Purkinje cell (primary cell): ENCODE data around the gene CR2. TPM values are rescaled to one million over a fixed set of nuclear protein-coding genes. Genes with fewer than 3 reads are reported as not detected.

ENCODE experiments used
- polyA plus RNA-seq: library from polyadenylated mRNA; unstranded; fragments of >200 nt; fragmentation: Nextera tagmentation; gene quantifications from 2 replicates; pipeline ENCODE4 v1.2.1, GENCODE V29; 2014

The CR2 gene
- polyA plus RNA-seq = not detected in 2 replicates

DNA sequence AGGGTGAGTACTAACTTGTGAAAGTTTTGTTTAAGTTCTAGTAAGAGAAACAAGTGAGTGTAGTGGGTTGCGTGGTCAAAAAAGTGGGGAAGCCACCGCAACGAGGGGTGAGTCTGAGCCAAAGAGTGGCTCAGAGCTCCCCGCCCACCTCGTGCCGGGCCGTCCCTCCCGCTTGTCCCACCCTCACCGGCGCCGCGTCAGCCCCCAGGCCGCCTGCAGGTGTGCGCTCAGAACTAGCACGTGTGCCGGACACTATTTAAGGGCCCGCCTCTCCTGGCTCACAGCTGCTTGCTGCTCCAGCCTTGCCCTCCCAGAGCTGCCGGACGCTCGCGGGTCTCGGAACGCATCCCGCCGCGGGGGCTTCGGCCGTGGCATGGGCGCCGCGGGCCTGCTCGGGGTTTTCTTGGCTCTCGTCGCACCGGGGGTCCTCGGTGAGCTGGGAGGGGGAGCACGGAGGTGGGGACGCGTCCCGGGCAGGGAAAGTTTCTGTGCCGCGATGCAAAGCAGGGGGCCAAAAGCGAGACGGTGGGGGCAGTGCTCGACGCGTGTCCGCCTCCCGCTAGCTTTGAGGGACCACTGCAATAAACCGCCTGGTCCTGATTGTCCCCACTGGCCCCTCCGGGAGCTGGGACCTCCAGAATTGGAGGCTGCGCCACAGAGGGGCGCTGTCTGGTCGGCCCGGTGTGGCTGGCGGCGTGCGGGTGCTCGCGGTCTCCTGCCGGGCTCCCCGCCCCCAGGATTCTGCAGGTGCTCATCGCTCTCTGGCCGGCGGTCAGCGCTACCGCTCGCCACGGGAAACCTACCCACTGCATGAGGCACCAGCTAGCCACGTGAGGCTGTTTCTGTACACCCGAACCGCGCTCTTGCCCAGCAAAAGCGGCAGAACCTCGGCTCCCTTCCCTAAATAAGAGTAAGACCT, at the start of gene CR2:
Gene CR2 (plus strand): TSS at position 283 of the 919 bp plus-strand sequence. CDS start 91 bp downstream, at position 374.

DNA sequence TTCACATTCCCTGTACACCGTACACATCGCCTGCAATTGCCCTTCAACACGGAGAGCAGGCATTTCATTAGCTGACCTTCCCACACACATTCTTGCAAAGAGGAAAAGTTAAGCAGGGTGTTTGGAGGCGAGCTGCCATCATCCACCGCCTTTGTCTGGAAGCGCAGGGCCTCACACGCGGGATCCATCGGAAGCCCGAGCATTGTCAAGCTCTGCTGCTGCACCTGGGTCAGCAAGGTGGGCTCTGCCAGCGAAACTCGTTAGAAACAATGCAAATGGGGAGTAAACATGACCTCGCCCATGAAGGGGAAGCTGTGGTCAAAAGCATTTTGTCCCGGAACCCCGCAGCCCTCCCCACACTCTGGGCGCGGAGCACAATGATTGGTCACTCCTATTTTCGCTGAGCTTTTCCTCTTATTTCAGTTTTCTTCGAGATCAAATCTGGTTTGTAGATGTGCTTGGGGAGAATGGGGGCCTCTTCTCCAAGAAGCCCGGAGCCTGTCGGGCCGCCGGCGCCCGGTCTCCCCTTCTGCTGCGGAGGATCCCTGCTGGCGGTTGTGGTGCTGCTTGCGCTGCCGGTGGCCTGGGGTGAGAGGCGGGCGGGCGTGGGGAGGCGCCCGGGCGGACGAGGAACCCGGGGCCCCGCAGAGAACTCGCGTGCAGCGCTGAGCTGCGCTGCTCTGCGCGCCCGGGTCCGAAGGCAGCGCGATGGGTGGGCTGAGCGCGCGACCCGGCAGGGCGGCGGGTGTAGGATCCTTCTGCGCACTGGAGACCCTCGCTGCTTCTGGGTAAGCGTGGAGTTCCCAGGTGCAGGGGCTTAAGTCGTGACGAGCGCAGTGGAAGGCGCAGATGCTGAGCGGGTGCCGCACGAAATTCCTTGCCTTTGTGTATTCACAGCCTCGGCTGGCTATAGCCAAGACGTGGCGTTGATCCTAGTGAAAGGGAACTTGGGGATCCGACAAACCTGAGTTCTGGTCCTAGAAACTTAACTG, 42.0 kb downstream of the CR2 start, which contains the start of gene CR1:
Gene CR1 (plus strand): TSS at position 357 of the 992 bp plus-strand sequence. CDS start 111 bp downstream, at position 468.

Other genes starting within 250 kb of the CR2 start
- gene CD55, start 132.7 kb upstream of the CR2 start, polyA plus RNA-seq = 29.6 and 35.9 TPM in 2 replicates
- not detected in 2 replicates for gene CR1, start 41.8 kb downstream of the CR2 start, polyA plus RNA-seq
- gene CR1L, start 190.8 kb downstream of the CR2 start, polyA plus RNA-seq = not detected in 2 replicates